GM19438 (cell line): ENCODE data around the gene GRIK2.

Source experiments
- ATAC-seq: cut with Tn5 transposase; IDR thresholded peaks from one replicate; pipeline ENCODE4 v1.9.1; 2021; ENCODE audit warnings: low read depth; ENCODE audit not compliant: unreplicated experiment

The GRIK2 gene

GRCh38 chr6:101399616-101400162 is 6.2 kb downstream of the GRIK2 start:
- no peak for ATAC-seq

- ATAC-seq, result no peak
Measured at GRCh38 chr6:101400326-101401135, 7.0 kb downstream of the GRIK2 start.

DNA sequence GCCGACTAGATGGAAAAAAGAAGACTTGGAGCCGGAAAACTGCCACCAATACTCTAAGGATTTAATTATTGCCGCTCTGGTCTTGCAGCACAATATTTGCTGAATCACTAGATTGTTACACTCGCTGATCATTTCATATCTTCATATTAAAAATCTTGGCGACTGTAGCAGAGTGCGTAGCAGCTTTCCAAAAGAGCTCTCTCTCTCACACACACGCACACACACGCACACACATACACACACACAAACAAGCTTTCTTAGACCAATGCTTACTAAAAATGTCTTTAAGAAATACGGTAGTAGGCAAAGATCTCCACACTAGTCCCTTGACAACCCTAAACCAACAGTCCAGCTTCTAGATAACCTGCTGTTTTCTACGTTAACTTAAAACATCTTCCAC is 7.7 kb downstream of the GRIK2 start:
- no peak for ATAC-seq

DNA sequence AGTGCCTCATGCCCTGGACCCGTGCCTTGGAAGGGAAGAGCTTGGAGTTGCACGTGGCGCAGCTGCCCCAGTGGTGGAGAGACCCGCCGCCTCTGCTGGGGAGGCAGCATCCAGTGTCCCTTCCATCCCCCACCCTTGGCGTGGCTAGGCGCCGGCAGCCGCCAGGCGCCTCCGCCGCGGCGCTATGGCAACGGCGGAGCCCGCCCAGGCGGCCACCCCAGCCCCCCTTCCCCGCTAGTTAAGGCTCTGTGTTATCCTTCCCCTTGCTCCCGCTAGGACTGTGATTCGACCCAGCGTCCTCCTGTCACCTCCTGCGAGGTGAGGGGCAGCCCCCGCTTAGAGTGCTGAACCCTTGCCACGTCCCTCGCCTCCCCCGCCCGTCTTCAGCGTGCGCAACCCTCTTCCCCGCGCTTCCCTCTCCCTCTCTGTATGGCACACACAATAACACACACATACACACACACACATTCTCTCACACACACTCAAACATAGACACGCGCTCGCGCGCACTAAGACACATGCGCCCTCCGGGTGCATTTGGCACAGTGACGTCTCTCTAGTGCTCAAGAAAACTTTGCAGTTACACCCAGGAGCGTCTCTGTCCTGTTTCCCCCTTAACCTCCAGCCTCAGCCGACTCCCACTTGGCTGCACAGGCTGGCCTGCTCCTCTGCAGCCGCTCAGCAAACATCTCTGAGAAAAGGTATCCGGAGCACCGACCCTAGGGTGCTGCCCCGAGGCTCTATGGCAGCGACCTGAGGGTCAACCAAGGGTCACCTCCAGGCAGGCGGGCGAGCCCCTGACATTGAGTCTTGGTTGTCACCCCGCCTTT is 8.5 kb downstream of the GRIK2 start:
- no peak for ATAC-seq

- no peak for ATAC-seq
Measured at GRCh38 chr6:101402622-101403031, 9.1 kb downstream of the GRIK2 start.

- ATAC-seq, result no peak
Measured at GRCh38 chr6:101403216-101403945, 9.9 kb downstream of the GRIK2 start.

GRCh38 chr6:101404775-101405174 is 11.3 kb downstream of the GRIK2 start:
- ATAC-seq, result no peak

- no peak for ATAC-seq
Measured at GRCh38 chr6:101413773-101414172, 20.3 kb downstream of the GRIK2 start.

GRCh38 chr6:101417900-101418299 is 24.4 kb downstream of the GRIK2 start:
- no peak for ATAC-seq

- ATAC-seq, result no peak
Measured at GRCh38 chr6:101422251-101422650, 28.7 kb downstream of the GRIK2 start.

GRCh38 chr6:101422811-101423210 is 29.3 kb downstream of the GRIK2 start:
- no peak for ATAC-seq

DNA sequence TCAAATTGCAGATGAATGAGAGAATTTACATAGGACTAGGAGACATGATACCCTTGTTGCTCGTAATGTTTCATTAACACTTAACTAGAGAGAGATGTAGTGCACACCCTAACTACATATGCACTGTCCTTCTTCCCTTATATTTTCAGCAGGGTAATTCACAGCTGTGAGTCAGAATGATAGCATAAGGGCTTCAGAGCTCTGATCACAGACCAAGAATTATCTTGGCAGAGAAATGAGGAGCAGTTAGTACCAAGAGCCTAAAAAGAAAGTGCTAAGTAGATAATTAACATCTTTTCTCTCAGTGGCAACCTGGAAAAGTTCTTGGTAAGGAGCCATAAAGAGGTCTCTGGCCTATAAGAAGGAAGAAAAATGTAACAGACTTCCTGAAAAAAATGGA is 35.8 kb downstream of the GRIK2 start:
- no peak for ATAC-seq

DNA sequence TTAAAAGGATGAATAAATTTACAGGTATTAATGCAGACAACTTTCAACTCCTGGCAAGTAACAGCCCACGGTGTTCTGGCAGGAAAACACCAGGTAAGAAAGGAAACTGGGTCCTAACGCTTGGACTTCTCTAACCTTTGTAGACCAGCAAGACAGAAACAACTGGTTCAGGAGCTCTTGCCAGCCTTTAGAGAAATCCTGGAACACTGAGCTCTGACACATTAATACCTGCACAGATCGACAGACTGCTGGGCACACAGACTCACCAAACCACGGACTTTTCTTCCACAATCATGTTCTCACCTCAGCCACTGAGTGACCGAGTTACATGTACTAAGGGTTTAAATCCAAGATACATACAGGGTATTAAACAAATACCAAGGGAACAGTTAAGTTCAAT is 36.3 kb downstream of the GRIK2 start:
- ATAC-seq, result no peak

DNA sequence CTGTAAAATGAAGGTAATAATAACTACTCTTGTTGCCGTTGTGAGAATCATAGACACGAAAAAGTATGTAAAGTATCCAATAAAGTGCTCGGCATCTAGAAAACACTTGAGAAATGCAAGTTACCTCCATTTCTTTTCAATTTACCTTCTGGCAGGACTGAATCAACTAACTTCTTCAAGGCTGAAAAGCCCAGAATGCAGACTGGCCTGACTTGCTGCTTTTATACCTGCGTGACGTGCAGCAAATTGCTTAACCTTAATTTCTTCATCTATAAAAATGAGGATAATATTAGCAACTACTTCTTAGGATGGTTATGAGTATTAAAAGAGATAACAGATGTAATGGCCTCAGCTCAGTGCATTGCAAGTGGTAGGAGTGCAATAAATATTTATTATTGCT is 39.6 kb downstream of the GRIK2 start:
- no peak for ATAC-seq

DNA sequence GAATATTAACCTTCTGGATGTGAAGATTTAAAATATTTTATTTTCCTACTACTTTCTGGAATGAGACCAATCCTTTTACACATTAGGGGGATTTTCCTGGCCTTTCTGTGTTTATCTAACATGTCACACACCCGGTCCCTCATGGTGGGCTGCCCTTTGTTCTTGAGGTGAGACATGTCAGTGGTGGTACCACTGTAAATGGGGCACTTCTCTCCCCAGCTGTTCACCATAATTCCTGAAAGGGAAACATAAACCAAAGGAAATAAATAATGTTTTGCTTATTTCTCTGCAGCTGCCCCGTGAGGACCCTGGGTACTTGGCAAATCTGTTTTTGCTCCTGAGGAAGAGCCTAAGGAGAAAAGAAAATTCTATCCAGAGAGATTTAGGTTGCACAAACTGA is 41.1 kb downstream of the GRIK2 start:
- ATAC-seq, result no peak

DNA sequence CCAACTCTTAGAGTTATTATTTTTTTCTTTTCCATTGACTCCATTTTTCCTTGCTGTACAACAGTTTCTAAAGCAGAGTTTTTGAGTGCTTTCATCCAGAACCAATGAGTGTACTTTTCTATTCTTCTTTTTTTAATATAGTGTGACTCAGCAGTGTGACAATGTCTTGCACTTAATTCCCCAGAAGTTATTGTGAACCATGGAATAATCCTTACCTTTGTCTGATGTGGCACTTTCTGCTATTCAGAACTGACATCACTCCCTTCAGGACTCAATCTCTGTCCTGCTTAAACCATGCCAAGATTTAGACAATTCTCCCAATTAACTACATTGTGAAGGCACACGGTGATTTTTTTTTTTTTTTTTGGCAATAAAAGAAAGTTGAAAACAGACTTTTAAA is 41.5 kb downstream of the GRIK2 start:
- ATAC-seq, result no peak

- ATAC-seq, result no peak
Measured at GRCh38 chr6:101439790-101440189, 46.3 kb downstream of the GRIK2 start.

GRCh38 chr6:101443315-101443714 is 49.8 kb downstream of the GRIK2 start:
- no peak for ATAC-seq

GRCh38 chr6:101444717-101445116 is 51.2 kb downstream of the GRIK2 start:
- no peak for ATAC-seq

DNA sequence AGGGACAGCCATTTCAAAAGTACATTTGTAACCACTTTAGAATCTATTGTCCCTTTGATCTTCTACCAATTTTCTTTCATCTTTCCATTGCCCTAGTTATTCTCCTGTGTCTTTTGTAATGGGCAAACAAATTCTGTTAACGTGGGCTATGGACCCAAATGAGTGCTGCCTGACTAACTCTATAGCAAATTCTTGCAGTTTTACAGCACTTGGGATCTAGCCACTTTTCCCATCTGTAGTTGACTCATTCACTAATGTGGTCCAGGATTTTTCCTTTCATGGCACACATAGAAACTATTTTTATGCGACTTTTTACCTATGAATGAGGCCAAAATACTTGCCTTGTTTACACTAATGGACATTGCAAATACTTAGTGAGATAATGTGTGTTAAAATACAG is 52.0 kb downstream of the GRIK2 start:
- no peak for ATAC-seq

DNA sequence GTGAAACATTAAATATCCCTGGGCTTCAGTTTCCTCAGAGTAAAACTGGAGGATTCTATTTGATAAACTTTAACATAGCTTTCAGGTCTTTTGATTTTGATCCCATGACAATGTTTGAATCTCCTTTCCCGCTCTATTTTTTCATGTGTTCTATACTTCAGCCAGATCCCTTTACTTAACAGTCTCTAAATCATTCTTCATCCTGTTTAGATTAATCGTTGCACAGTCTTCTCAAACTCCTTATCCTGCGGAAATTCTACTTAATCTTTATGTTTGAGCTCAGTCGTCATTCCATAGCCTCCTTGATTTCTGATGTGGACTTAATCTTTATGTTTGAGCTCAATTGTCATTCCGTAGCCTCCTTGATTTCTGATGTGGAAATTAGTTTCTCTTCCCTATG is 57.4 kb downstream of the GRIK2 start:
- ATAC-seq, result no peak
